Muscle of leg (tissue), 11 donors: ENCODE data around the gene AP2M1. TPM values are rescaled to one million over a fixed set of nuclear protein-coding genes. Genes with fewer than 3 reads are reported as not detected.
"Not testable (repeated sequence)": the region's sequence is repeated elsewhere in the genome, so short reads cannot be mapped to it uniquely, and the experiment has no call there.

Experiments used
- DNase-seq: peaks from one replicate; pipeline ENCODE4 v3.0.0; 2013
- H3K27ac ChIP-seq: one replicate; pipeline ENCODE4 v1.5.1; 2013; ENCODE audit warnings: mild to moderate bottlenecking, low read length, control low read depth
- H3K27me3 ChIP-seq: one replicate; pipeline ENCODE4 v1.6.1; 2013; ENCODE audit warnings: low read length; ENCODE audit not compliant: control insufficient read depth, insufficient read depth
- H3K36me3 ChIP-seq: one replicate; pipeline ENCODE4 v1.6.1; 2013; ENCODE audit warnings: low read length; ENCODE audit not compliant: control insufficient read depth, insufficient read depth
- H3K4me1 ChIP-seq: one replicate; pipeline ENCODE4 v1.6.1; 2013; ENCODE audit warnings: low read length; ENCODE audit not compliant: control insufficient read depth, insufficient read depth
- H3K4me3 ChIP-seq: one replicate; pipeline ENCODE4 v1.5.1; 2013; ENCODE audit warnings: low read length, control low read depth
- H3K9me3 ChIP-seq: replicated peaks from 2 replicates; pipeline ENCODE4 v1.6.1; 2013; ENCODE audit warnings: low read depth, low read length; ENCODE audit not compliant: control insufficient read depth
- WGBS: methylation state at CpG from one replicate; pipeline ENCODE4 v1.1.5; 2013; ENCODE audit warnings: missing lambda C conversion rate; ENCODE audit not compliant: insufficient coverage; 5-methylcytosine and 5-hydroxymethylcytosine counted together
- polyA plus RNA-seq, 8 donors: library from polyadenylated mRNA; unstranded; fragments of 120-200 nt; gene quantifications; one replicate each; pipeline versions ENCODE4 v1.2.1 to v1.2.3, GENCODE V29; 2013; ENCODE audit warnings: inconsistent platforms in 1 of 8, low replicate concordance in 1 of 8; ENCODE audit not compliant: insufficient read length in 8 of 8, insufficient read depth in 1 of 8
- total RNA-seq: library from RNA; stranded (reverse); fragments of 120-200 nt; gene quantifications from one replicate; pipeline ENCODE4 v1.2.4, GENCODE V29; 2013

AP2M1 gene
- total and polyA plus RNA-seq, 9 donors, result 130 to 255 (median 216) TPM

GRCh38 chr3:184135911-184136260, 38.8 kb upstream of the AP2M1 start:
- H3K4me1 ChIP-seq, result peaks cover 9% of the 10 kb centered on the region
- no peak for DNase-seq
- H3K27ac ChIP-seq, result peak overlapping the region; percentile 91
- peak overlapping the region; percentile 65 for H3K4me3 ChIP-seq
- 0% methylated on average over 2 of the region's 9 CpGs for WGBS
- H3K9me3 ChIP-seq, result no peaks in the 10 kb centered on the region
- peaks cover 24% of the 10 kb centered on the region for H3K36me3 ChIP-seq
- H3K27me3 ChIP-seq, result no peaks in the 10 kb centered on the region

GRCh38 chr3:184140436-184140835, 34.2 kb upstream of the AP2M1 start:
- Histone ChIP-seq H3K4me3 (no peak overlapping the region), H3K27me3 (no peaks in the 10 kb centered on the region), H3K9me3 (no peaks in the 10 kb centered on the region), H3K27ac (no peak overlapping the region), H3K36me3 (peaks cover 69% of the 10 kb centered on the region), H3K4me1 (peaks cover 23% of the 10 kb centered on the region)
- 90% methylated on average over 10 of the region's 10 CpGs for WGBS
- no peak for DNase-seq

DNA sequence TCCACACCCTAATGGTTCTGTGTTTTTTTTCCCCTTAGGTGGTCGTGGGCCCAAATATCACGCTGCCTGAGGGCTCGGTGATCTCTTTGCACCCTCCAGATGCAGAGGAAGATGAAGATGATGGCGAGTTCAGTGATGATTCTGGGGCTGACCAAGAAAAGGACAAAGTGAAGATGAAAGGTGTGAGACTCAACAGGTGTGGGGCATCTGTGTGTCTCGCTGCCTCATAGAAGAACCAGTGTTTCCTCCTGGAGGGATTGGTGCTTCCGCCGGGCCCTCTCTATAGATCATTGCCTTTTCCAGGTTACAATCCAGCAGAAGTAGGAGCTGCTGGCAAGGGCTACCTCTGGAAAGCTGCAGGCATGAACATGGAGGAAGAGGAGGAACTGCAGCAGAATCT, 32.5 kb upstream of the AP2M1 start:
- Histone ChIP-seq H3K4me3 (no peak overlapping the region), H3K9me3 (no peaks in the 10 kb centered on the region), H3K4me1 (peaks cover 22% of the 10 kb centered on the region), H3K36me3 (peaks cover 74% of the 10 kb centered on the region), H3K27me3 (no peaks in the 10 kb centered on the region), H3K27ac (no peak overlapping the region)
- 97% methylated on average over 5 of the region's 7 CpGs for WGBS
- no peak for DNase-seq

- Histone ChIP-seq H3K9me3 (no peaks in the 10 kb centered on the region), H3K36me3 (peaks cover 66% of the 10 kb centered on the region), H3K4me3 (no peak overlapping the region), H3K4me1 (peaks cover 22% of the 10 kb centered on the region), H3K27me3 (no peaks in the 10 kb centered on the region), H3K27ac (no peak overlapping the region)
- whole genome bisulfite sequencing, result 93% methylated on average over 3 of the region's 3 CpGs
- DNase-seq, result no peak
These were observed 31.3 kb upstream of the AP2M1 start for GRCh38 chr3:184143327-184143726.

DNA sequence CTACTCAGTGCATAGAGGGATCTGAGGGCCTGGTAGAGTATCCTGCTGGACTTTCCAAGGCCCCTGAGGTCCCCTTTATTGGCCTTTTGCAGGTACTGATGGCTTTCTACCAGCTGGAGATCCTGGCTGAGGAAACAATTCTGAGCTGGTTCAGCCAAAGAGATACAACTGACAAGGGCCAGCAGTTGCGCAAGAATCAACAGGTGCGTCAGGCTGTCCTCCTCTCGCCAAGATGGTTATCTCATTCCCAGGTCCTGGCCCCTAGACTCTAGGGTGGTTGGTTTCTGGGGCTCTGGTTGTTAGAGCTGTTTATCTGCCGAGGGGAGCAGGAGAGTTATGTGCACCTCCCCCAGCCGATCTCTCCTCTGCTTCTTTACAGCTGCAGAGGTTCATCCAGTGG, 30.1 kb upstream of the AP2M1 start:
- H3K36me3 ChIP-seq, result peaks cover 63% of the 10 kb centered on the region
- no peak overlapping the region for H3K27ac ChIP-seq
- no peak for DNase-seq
- 80% methylated on average over 1 of the region's 5 CpGs for WGBS
- peaks cover 22% of the 10 kb centered on the region for H3K4me1 ChIP-seq
- H3K27me3 ChIP-seq, result no peaks in the 10 kb centered on the region
- H3K4me3 ChIP-seq, result no peak overlapping the region
- no peaks in the 10 kb centered on the region for H3K9me3 ChIP-seq

DNA sequence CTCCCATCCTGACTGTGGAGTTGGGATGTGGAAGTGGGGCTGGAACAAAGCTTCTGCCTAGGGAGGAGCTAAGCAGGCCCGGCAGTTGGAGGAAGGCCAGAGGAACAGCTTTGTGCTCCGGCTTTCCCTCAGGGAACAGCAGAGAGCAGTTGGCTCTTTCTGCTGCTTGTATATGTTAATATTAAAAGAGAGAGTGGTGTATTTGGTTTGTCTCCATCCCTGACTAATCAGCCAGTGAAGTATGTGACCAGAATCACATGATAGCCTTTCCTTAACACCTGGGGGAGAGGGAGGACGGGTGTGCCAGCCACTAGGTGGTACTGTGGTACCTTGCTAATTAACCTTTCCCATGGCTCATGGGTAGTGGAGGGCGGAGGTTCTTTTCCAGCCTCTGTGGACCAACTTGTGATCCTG, 29.5 kb upstream of the AP2M1 start:
- Histone ChIP-seq H3K9me3 (no peaks in the 10 kb centered on the region), H3K27me3 (no peaks in the 10 kb centered on the region), H3K4me1 (peaks cover 22% of the 10 kb centered on the region), H3K36me3 (peaks cover 60% of the 10 kb centered on the region), H3K27ac (peak overlapping the region; percentile 24), H3K4me3 (no peak overlapping the region)
- no CpG with 5 or more reads among the region's 4 CpGs for WGBS
- DNase-seq, result peak; percentile 93

GRCh38 chr3:184145751-184146270, 28.8 kb upstream of the AP2M1 start:
- Histone ChIP-seq H3K4me1 (peaks cover 22% of the 10 kb centered on the region), H3K27ac (peak overlapping the region; percentile 20), H3K9me3 (no peaks in the 10 kb centered on the region), H3K4me3 (no peak overlapping the region), H3K27me3 (no peaks in the 10 kb centered on the region), H3K36me3 (peaks cover 53% of the 10 kb centered on the region)
- DNase-seq, result no peak
- no CpG with 5 or more reads among the region's 8 CpGs for WGBS

DNA sequence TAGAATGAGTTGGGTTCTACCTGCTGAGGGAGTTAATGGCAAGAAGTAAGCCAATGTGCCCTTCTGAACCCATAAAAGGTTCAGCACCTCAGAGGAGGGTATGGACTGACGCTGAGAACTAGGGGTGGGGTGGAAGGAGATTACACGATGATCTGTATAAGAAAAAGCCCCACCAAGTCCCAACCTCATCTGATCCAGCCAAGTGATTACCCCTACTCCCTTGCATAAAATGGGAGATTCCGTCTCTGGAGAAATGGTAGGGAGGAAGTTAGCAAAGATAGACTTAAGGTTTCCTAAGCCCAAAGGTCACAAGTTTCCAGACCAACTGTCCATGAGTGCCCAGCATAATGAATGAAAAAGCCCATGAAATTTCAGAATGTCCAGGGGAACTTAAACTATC, 26.6 kb upstream of the AP2M1 start:
- Histone ChIP-seq H3K36me3 (peaks cover 37% of the 10 kb centered on the region), H3K27me3 (no peaks in the 10 kb centered on the region), H3K27ac (no peak overlapping the region), H3K4me3 (no peak overlapping the region), H3K9me3 (no peaks in the 10 kb centered on the region), H3K4me1 (peaks cover 22% of the 10 kb centered on the region)
- no peak for DNase-seq
- WGBS, result no CpG with 5 or more reads among the region's 3 CpGs

DNA sequence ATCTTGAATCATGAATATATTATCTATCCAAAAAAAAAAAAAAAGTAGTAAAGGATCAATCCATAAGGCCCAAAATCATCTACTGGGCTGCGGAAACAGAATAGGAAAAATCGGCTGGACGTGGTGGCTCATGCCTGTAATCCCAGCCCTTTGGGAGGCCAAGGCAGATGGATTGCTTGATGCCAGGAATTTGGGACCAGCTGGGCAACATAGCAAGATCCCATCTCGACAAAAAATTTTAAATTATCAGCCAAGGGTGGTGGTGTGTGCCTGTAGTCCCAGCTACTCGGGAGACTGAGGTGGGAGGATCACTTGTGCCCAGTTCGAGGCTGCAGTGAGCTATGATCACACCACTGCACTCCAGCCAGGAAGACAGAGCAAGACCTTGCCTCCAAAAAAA, 25.5 kb upstream of the AP2M1 start:
- Histone ChIP-seq H3K27ac (no peak overlapping the region), H3K27me3 (no peaks in the 10 kb centered on the region), H3K36me3 (peaks cover 26% of the 10 kb centered on the region), H3K4me1 (peaks cover 23% of the 10 kb centered on the region), H3K4me3 (no peak overlapping the region), H3K9me3 (no peaks in the 10 kb centered on the region)
- no peak for DNase-seq
- WGBS, result no CpG with 5 or more reads among the region's 6 CpGs

DNA sequence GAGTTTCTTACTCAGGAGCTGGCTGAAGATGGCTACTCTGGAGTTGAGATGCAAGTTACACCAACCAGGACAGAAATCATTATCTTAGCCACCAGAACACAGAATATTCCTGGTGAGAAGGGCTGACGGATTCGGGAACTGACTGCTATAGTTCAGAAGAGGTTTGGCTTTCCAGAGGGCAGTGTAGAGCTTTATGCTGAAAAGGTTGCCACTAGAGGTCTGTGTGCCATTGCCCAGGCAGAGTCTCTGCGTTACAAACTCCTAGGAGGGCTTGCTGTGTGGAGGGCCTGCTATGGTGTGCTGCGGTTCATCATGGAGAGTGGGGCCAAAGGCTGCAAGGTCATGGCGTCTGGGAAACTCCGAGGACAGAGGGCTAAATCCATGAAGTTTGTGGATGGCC, 24.9 kb upstream of the AP2M1 start:
- not testable (repeated sequence) for DNase-seq, H3K27me3 ChIP-seq, H3K4me3 ChIP-seq, H3K27ac ChIP-seq, H3K9me3 ChIP-seq
- peaks cover 20% of the 10 kb centered on the region for H3K36me3 ChIP-seq
- 83% methylated on average over 6 of the region's 6 CpGs for WGBS
- H3K4me1 ChIP-seq, result peaks cover 23% of the 10 kb centered on the region
